HG03060 (cell line): ENCODE results near the gene RPAIN.

ENCODE experiments used
- ATAC-seq: cut with Tn5 transposase; IDR thresholded peaks from one replicate; pipeline ENCODE4 v1.9.1; 2021; ENCODE audit warnings: low read depth, moderate number of reproducible peaks; ENCODE audit not compliant: unreplicated experiment

RPAIN gene

GRCh38 chr17:5419959-5420653, at the start of gene RPAIN:
TSS of gene RPAIN (plus strand) at chr17:5420182. CDS start at chr17:5420211, 29 bp downstream.
- peak; percentile 36 for ATAC-seq

GRCh38 chr17:5370411-5370810, 49.6 kb upstream of the RPAIN start:
- ATAC-seq, result no peak

GRCh38 chr17:5373112-5373511, 46.9 kb upstream of the RPAIN start:
- ATAC-seq, result no peak

GRCh38 chr17:5378566-5379207, 41.3 kb upstream of the RPAIN start:
- no peak for ATAC-seq

GRCh38 chr17:5379351-5380107, 40.5 kb upstream of the RPAIN start:
- no peak for ATAC-seq

- ATAC-seq, result no peak
These were observed 39.4 kb upstream of the RPAIN start for GRCh38 chr17:5380491-5381135.

GRCh38 chr17:5381542-5381941, 38.4 kb upstream of the RPAIN start:
- no peak for ATAC-seq

- no peak for ATAC-seq
These were observed 28.3 kb upstream of the RPAIN start for GRCh38 chr17:5391678-5392077.

GRCh38 chr17:5396612-5397011, 23.4 kb upstream of the RPAIN start:
- no peak for ATAC-seq

GRCh38 chr17:5399767-5400166, 20.2 kb upstream of the RPAIN start:
- no peak for ATAC-seq

- ATAC-seq, result no peak
These were observed 14.6 kb upstream of the RPAIN start for GRCh38 chr17:5405400-5405799.

- no peak for ATAC-seq
These were observed 11.8 kb upstream of the RPAIN start for GRCh38 chr17:5408186-5408585.

- ATAC-seq, result no peak
These were observed 9.2 kb upstream of the RPAIN start for GRCh38 chr17:5410594-5411272.

GRCh38 chr17:5413682-5414081, 6.3 kb upstream of the RPAIN start:
- ATAC-seq, result no peak

GRCh38 chr17:5416901-5417300, 3.1 kb upstream of the RPAIN start:
- no peak for ATAC-seq

- ATAC-seq, result no peak
These were observed 1.1 kb upstream of the RPAIN start for GRCh38 chr17:5418858-5419355.

- ATAC-seq, result peak; percentile 76
These were observed 525 bp upstream of the RPAIN start, which contains the start of gene NUP88 for GRCh38 chr17:5419356-5419958. TSS of gene NUP88 (minus strand) at chr17:5419662. CDS start at chr17:5419650, 12 bp downstream.

- no peak for ATAC-seq
These were observed 2.5 kb downstream of the RPAIN start for GRCh38 chr17:5422505-5422904.

- no peak for ATAC-seq
These were observed 4.9 kb downstream of the RPAIN start for GRCh38 chr17:5424909-5425308.

- no peak for ATAC-seq
These were observed 5.8 kb downstream of the RPAIN start for GRCh38 chr17:5425826-5426225.
